Tibial nerve (tissue), 4 donors: Measurements from ENCODE around the gene FKBP10. TPM values are rescaled to one million over a fixed set of nuclear protein-coding genes. Genes with fewer than 3 reads are reported as not detected.

Source experiments
- DNase-seq, 2 donors: peaks; one replicate each; pipeline ENCODE4 v3.0.0-alpha.2; 2019; ENCODE audit warnings: low spot score in 2 of 2
- H3K27ac ChIP-seq, 4 donors: fragments of 200-600 bp; sonication (generic) in 3 of 4; one replicate each; pipeline ENCODE4 v1.5.1; 2017 to 2019; ENCODE audit warnings: mild to moderate bottlenecking in 1 of 4
- H3K27me3 ChIP-seq, 2 donors: fragments of 200-600 bp; sonication (generic) in 1 of 2; one replicate each; pipeline versions ENCODE4 v1.5.1 to v1.6.0; 2017 to 2019
- H3K36me3 ChIP-seq, 3 donors: fragments of 200-600 bp; sonication (generic); one replicate each; pipeline ENCODE4 v1.5.1; 2018 to 2019
- H3K4me1 ChIP-seq, 4 donors: fragments of 200-600 bp; sonication (generic) in 3 of 4; one replicate each; pipeline ENCODE4 v1.5.1; 2017 to 2019
- H3K4me3 ChIP-seq, 4 donors: fragments of 200-600 bp; sonication (generic) in 3 of 4; one replicate each; pipeline ENCODE4 v1.5.1; 2017 to 2019; ENCODE audit warnings: mild to moderate bottlenecking in 1 of 4, moderate library complexity in 1 of 4
- H3K9me3 ChIP-seq, 4 donors: fragments of 200-600 bp; sonication (generic) in 3 of 4; one replicate each; pipeline ENCODE4 v1.5.1; 2017 to 2019
- EP300 ChIP-seq, 2 donors: sonication (generic); formaldehyde crosslinking; IDR thresholded peaks; one replicate each; pipeline ENCODE4 v1.6.1; 2017; ENCODE audit warnings: antibody characterized with exemption in 2 of 2, mild to moderate bottlenecking in 1 of 2
- POLR2A ChIP-seq, 2 donors: fragments of 450-650 bp; IDR thresholded peaks; one replicate each; pipeline ENCODE4 v1.6.1; 2017; ENCODE audit warnings: antibody characterized with exemption in 2 of 2, mild to moderate bottlenecking in 2 of 2, moderate library complexity in 2 of 2
- WGBS, 2 donors: methylation state at CpG; one replicate each; pipeline ENCODE4 v1.1.5; 2018; 5-methylcytosine and 5-hydroxymethylcytosine counted together
- total RNA-seq, 4 donors: library from RNA; depleted of rRNA; stranded (reverse); fragments of >200 nt; gene quantifications; one replicate each; pipeline ENCODE4 v1.1.0, GENCODE V29; 2016
- TF ChIP-seq, protein P1 (sequence below), 5 experiments: fragments of 200-600 bp in 3 of 5; fragments of 450-650 bp in 2 of 5; sonication (generic) in 3 of 5; IDR thresholded peaks; one replicate each; pipeline ENCODE4 v1.5.1; 2016 to 2019; ENCODE audit warnings: antibody characterized with exemption in 5 of 5, mild to moderate bottlenecking in 3 of 5, moderate library complexity in 2 of 5

FKBP10 gene
- total RNA-seq, 4 donors from 2014 or later = 47.9 to 103 (median 77.4) TPM

DNA sequence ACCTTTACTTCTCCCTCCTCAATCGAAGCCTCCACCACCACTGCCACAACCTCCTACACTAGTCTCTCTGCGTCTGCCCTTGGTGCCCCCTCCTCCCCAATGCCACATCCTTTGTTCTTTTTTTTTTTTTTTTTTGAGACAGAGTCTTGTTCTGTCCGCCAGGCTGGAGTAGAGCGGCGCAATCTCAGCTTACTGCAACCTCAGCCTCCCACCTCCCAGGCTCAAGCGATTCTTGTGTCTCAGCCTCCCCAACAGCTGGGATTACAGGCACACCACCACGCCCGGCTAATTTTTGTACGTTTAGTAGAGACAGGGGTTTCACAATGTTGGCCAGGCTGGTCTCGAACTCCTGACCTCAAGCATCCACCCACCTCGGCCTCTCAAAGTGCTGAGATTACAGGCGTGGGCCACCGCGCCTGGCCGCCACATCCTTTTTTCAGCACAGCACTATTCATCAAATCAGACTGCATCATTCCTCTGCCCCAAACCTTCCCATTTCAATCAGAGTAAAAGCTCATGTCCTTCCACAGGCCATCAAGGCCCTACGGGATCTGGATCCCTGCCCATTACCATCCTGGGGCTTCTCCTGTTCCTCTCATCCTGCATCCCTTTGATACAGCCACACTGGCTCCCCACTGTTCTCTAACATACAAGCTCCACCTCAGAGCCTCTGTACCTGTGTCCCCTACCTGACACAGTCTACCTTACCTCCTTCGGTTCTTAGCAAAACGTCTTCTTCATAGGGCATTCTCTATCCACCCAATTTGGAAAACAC lies 50.5 kb downstream of the FKBP10 start:
- H3K9me3 ChIP-seq = no peaks in the 10 kb centered on the region
- 52 to 54% methylated on average over 18 of the region's 18 CpGs for WGBS, 2 donors
- H3K27ac ChIP-seq = no peak overlapping the region
- H3K4me3 ChIP-seq = peak overlapping the region in 3 of 4 donors; percentile 3 to 89 (median 64)
- H3K36me3 ChIP-seq = peaks cover 0 to 18% (median 0%) of the 10 kb centered on the region in 3 donors
- TF ChIP-seq POLR2A (IDR thresholded peaks at IDR 0.05) (no peak), EP300 (IDR thresholded peaks at IDR 0.05) (no peak)
- TF ChIP-seq, protein P1, sequence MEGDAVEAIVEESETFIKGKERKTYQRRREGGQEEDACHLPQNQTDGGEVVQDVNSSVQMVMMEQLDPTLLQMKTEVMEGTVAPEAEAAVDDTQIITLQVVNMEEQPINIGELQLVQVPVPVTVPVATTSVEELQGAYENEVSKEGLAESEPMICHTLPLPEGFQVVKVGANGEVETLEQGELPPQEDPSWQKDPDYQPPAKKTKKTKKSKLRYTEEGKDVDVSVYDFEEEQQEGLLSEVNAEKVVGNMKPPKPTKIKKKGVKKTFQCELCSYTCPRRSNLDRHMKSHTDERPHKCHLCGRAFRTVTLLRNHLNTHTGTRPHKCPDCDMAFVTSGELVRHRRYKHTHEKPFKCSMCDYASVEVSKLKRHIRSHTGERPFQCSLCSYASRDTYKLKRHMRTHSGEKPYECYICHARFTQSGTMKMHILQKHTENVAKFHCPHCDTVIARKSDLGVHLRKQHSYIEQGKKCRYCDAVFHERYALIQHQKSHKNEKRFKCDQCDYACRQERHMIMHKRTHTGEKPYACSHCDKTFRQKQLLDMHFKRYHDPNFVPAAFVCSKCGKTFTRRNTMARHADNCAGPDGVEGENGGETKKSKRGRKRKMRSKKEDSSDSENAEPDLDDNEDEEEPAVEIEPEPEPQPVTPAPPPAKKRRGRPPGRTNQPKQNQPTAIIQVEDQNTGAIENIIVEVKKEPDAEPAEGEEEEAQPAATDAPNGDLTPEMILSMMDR (IDR thresholded peaks at IDR 0.05) = no peak
- no peaks in the 10 kb centered on the region for H3K27me3 ChIP-seq
- H3K4me1 ChIP-seq = peaks cover 0 to 48% (median 19%) of the 10 kb centered on the region in 4 donors
- DNase-seq = no peak

DNA sequence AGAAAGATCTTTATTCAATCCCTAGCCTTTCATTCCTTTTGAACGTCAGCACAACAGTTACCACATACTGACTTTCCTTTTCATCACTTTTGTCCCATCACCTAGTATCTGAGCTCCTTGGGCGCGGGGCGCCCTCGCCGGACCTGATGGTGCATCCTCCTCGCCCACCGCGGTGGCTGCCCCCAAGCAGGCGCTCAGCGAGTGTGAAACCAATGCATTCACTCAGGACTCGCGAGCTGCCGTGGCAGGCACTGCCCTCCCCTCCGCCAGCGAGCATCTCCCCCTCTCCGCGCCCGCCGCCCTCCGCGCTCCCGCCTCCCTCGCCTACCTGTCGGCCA lies 51.7 kb downstream of the FKBP10 start:
- peak overlapping the region; percentile 73 to 90 (median 87) for H3K27ac ChIP-seq
- DNase-seq = no peak
- no peaks in the 10 kb centered on the region for H3K9me3 ChIP-seq
- 0% methylated on average over 24 to 25 of the region's 25 CpGs for WGBS, 2 donors
- peaks cover 0 to 48% (median 19%) of the 10 kb centered on the region in 4 donors for H3K4me1 ChIP-seq
- H3K27me3 ChIP-seq = no peaks in the 10 kb centered on the region
- H3K4me3 ChIP-seq = peak overlapping the region; percentile 64 to 98 (median 80)
- TF ChIP-seq POLR2A (IDR thresholded peaks at IDR 0.05) = no peak
- TF ChIP-seq EP300 (IDR thresholded peaks at IDR 0.05) = no peak
- TF ChIP-seq, protein P1 (IDR thresholded peaks at IDR 0.05) = no peak
- peaks cover 0 to 28% (median 0%) of the 10 kb centered on the region in 3 donors for H3K36me3 ChIP-seq

DNA sequence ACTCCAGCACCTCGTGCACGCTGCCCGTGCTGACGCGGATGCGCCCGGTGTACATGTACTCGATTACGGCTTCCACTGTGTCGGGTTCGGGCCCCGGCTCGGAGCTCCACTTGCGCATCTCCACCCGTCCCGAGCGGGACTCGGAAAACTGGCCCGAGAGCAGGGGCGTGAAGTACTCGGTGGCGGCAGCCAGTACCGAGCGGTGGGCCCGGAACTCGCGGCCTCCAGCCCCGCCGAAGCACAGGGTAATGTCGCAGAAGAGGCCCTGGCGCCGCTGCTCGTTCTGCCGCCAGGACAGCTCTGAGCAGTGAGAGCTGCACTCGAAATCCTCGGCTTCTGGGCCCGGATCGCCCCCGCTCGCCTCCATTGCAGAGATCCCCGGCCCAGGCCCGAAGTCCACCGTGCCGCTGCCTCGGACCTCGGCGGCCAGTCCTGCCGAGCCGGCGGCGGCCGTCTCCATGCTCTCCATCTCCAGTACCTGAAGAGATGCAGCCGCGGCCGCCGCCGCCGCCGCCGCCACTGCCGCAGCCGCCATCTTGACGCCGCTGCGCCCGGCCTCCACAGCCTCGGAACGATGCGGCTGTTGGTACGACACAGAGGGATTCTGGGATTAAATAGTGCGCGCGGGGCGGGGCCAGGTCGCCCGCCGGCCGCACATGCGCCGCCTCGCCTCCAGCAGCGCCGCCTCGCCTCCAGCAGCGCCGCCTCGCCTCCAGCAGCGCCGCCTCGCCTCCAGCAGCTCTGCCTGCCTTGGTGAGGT lies 52.2 kb downstream of the FKBP10 start, which contains the start of gene KLHL11:
Gene KLHL11 (minus strand): TSS at position 588 of the 760 bp plus-strand sequence. CDS start 53 bp downstream, at position 535.
- peak; percentile 77 to 79 for DNase-seq
- Histone ChIP-seq H3K4me1 (peaks cover 0 to 43% (median 19%) of the 10 kb centered on the region in 4 donors), H3K9me3 (no peaks in the 10 kb centered on the region), H3K36me3 (peaks cover 0 to 33% (median 3%) of the 10 kb centered on the region in 3 donors), H3K27me3 (no peaks in the 10 kb centered on the region), H3K4me3 (peak within 1 kb of the TSS; percentile 64 to 98 (median 80)), H3K27ac (peak within 1 kb of the TSS; percentile 73 to 90 (median 87))
- TF ChIP-seq EP300 (IDR thresholded peaks at IDR 0.05) = peak in 1 of 2 donors; percentile 87
- peak; percentile 68 to 83 for TF ChIP-seq POLR2A (IDR thresholded peaks at IDR 0.05)
- TF ChIP-seq, protein P1 (IDR thresholded peaks at IDR 0.05) = peak in 1 of 5 experiments; percentile 44
- 0 to 1% methylated on average over 12 to 54 of the region's 90 CpGs for WGBS, 2 donors

DNA sequence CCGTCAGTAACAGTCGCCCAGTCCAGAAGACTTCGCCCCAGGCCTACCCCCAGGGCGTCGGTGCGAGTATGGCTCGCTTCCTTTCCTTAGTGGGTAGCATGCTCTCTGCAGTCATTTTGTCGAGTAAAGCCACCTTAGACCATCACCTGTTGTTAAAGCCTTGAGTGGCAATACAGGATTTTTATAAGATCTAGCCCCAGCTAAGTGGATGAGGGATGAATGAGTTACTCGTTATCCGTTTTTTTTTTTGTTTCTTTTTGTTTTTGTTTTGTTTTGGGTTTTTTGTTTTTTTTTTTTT lies 52.7 kb downstream of the FKBP10 start:
- peak overlapping the region in 3 of 4 donors; percentile 2 to 90 (median 86) for H3K27ac ChIP-seq

More for the DNA sequence above, 52.7 kb downstream of the FKBP10 start:
- H3K36me3 ChIP-seq = peaks cover 0 to 39% (median 9%) of the 10 kb centered on the region in 3 donors
- DNase-seq = no peak
- peaks cover 0 to 38% (median 19%) of the 10 kb centered on the region in 4 donors for H3K4me1 ChIP-seq
- H3K4me3 ChIP-seq = peak overlapping the region; percentile 64 to 98 (median 80)
- no peaks in the 10 kb centered on the region for H3K27me3 ChIP-seq
- H3K9me3 ChIP-seq = no peaks in the 10 kb centered on the region
- TF ChIP-seq POLR2A (IDR thresholded peaks at IDR 0.05) = no peak
- TF ChIP-seq, protein P1 (IDR thresholded peaks at IDR 0.05) = no peak
- no peak for TF ChIP-seq EP300 (IDR thresholded peaks at IDR 0.05)
- 0 to 1% methylated on average over 10 of the region's 10 CpGs for WGBS, 2 donors
